K562 (cell line): ENCODE data around the gene GPHA2.

Source experiments
- ATF1 ChIP-seq, 2 experiments: fragments of 450-650 bp in 1 of 2; IDR thresholded peaks; 2 replicates each; pipeline ENCODE4 v1.6.1; 2016; ENCODE audit warnings: missing compliant biosample characterization in 1 of 2, missing genetic modification characterization in 1 of 2
- CTCF ChIP-seq, 3 experiments: IDR thresholded peaks in 2 of 3; conservative IDR thresholded peaks in 1 of 3; 2 replicates each; pipeline ENCODE4 v1.5.1; 2011 to 2012; ENCODE audit warnings: low read length in 3 of 3, mild to moderate bottlenecking in 3 of 3, control low read depth in 2 of 3, improper control_type of control experiment in 1 of 3, inconsistent platforms in 1 of 3, low read depth in 1 of 3, mixed read lengths in 1 of 3, moderate library complexity in 1 of 3; ENCODE audit not compliant: insufficient read depth in 2 of 3
- FOXA1 ChIP-seq: fragments of 450-650 bp; IDR thresholded peaks from 2 replicates; pipeline ENCODE4 v1.6.1; 2016; ENCODE audit warnings: mild to moderate bottlenecking, borderline replicate concordance
- GATAD2B ChIP-seq: fragments of 450-650 bp; IDR thresholded peaks from 2 replicates; pipeline ENCODE4 v1.6.1; 2017; ENCODE audit warnings: mild to moderate bottlenecking, borderline replicate concordance
- GTF3C2 ChIP-seq: IDR thresholded peaks from 3 replicates; pipeline ENCODE4 v1.6.1; 2011; ENCODE audit warnings: borderline replicate concordance, mild to moderate bottlenecking, moderate library complexity; ENCODE audit not compliant: insufficient read length; ENCODE audit errors: extremely low read depth
- NONO ChIP-seq, 2 experiments: fragments of 200-400 bp in 1 of 2; fragments of 450-650 bp in 1 of 2; formaldehyde crosslinking in 1 of 2; IDR thresholded peaks; 2 replicates each; pipeline ENCODE4 v1.6.1; 2017; ENCODE audit warnings: low read depth in 2 of 2, mild to moderate bottlenecking in 2 of 2, moderate library complexity in 2 of 2, low read length in 1 of 2
- NR1H2 ChIP-seq: sonication (generic); formaldehyde crosslinking; IDR thresholded peaks from 2 replicates; pipeline ENCODE4 v1.4.0; 2020; ENCODE audit warnings: mild to moderate bottlenecking, missing genetic modification reagents
- PURB ChIP-seq: sonication (generic); formaldehyde crosslinking; IDR thresholded peaks from 2 replicates; pipeline ENCODE4 v1.9.0; 2021; ENCODE audit warnings: low read depth, mild to moderate bottlenecking, missing genetic modification reagents
- THAP12 ChIP-seq: fragments of 250-450 bp; sonication (Bioruptor Pico); IDR thresholded peaks from 2 replicates; pipeline ENCODE4 v1.9.0; 2021; ENCODE audit warnings: mild to moderate bottlenecking, inconsistent platforms
- ZNF174 ChIP-seq: fragments of 250-450 bp; sonication (Bioruptor Pico); IDR thresholded peaks from 2 replicates; pipeline ENCODE4 v1.4.0; 2020; ENCODE audit warnings: mild to moderate bottlenecking
- ZNF274 ChIP-seq: IDR thresholded peaks from 2 replicates; pipeline ENCODE4 v1.6.1; 2011; ENCODE audit warnings: low read depth, mild to moderate bottlenecking, low read length, moderate library complexity, borderline replicate concordance
- TF ChIP-seq, protein P1 (sequence below): sonication (generic); formaldehyde crosslinking; IDR thresholded peaks from 2 replicates; pipeline ENCODE4 v1.5.0; 2020; ENCODE audit warnings: missing genetic modification reagents

DNA sequence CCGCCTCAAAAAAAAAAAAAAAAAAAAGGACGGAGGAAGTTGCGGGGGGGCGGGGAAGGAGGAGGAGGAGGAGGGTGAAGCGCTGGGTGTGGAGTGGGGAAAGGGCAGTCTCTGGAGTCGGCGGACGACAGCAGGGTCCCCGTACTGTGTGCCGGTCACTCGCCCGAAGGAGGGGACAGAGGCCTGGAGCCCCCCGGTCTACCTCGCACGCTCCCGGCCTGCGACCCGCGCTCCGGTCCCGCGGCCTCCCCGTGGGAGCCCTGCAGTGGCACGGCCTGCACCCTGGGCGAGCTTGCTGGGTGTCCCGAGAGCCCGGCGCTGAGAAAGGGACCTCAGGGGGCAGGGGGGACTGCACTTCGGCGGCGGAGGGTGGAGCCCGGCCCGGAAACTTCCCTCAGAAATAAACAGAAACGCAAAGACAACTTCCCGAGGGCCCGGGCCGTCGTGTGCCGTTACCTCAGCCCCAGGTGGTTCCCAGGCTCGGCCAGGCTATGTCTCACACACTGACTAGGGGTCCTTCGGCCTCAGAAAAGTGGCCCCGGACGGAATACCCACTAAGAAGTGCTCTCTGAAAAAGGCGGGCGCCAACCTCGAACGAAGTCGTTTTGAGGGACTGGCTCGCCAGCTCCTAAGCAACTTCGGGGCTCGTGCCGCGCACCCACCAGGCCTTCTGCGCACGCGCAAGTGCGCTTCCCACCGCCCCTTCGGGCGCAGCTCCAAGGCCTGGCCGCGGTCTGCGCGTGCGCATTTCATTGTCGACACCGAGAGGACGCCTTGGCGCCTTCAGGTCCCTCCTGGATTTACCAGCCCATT is 35.9 kb upstream of the GPHA2 start, which contains the start of gene MAJIN:
- TF ChIP-seq NR1H2 (CRISPR knock-in tag) (no peak), NONO (IDR thresholded peaks at IDR 0.05; ENCODE audit: low read depth in 2 of 2, low read length in 1 of 2) (no peak), THAP12 (CRISPR knock-in tag) (no peak), CTCF (IDR thresholded peaks at IDR 0.05 in 2 of 3, conservative IDR thresholded peaks at IDR 0.05 in 1 of 3; ENCODE audit: insufficient read depth in 2 of 3, low read depth in 1 of 3, low read length in 3 of 3) (no peak), GTF3C2 (no peak), ZNF174 (CRISPR knock-in tag) (no peak), FOXA1 (no peak), PURB (no peak), GATAD2B (no peak), ZNF274 (no peak), ATF1 (CRISPR knock-in tag; IDR thresholded peaks at IDR 0.05) (no peak), ATF1 (tag; IDR thresholded peaks at IDR 0.05) (no peak)
- TF ChIP-seq, protein P1, sequence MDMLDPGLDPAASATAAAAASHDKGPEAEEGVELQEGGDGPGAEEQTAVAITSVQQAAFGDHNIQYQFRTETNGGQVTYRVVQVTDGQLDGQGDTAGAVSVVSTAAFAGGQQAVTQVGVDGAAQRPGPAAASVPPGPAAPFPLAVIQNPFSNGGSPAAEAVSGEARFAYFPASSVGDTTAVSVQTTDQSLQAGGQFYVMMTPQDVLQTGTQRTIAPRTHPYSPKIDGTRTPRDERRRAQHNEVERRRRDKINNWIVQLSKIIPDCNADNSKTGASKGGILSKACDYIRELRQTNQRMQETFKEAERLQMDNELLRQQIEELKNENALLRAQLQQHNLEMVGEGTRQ (CRISPR knock-in tag), result no peak
